RWPE2 (cell line): Measurements from ENCODE around the gene EFNA4.

ENCODE experiments used
- ATAC-seq: fragments of 200-7000 bp; cut with Tn5 transposase; 3 replicates; pipeline ENCODE4 v1.9.1; 2021; ENCODE audit warnings: low read depth
- DNase-seq: peaks from one replicate; pipeline ENCODE4 v3.0.0-alpha.2; 2020; ENCODE audit warnings: low spot score
- H3K27ac ChIP-seq: fragments of 450-650 bp; 2 replicates; pipeline ENCODE4 v1.5.1; 2017; ENCODE audit warnings: mild to moderate bottlenecking; ENCODE audit not compliant: poor library complexity, severe bottlenecking
- H3K27me3 ChIP-seq: fragments of 250-450 bp; sonication (Bioruptor Pico); 2 replicates; pipeline ENCODE4 v1.5.1; 2021; ENCODE audit warnings: mild to moderate bottlenecking, moderate library complexity; ENCODE audit not compliant: insufficient read depth, poor library complexity, severe bottlenecking
- H3K36me3 ChIP-seq: fragments of 250-450 bp; sonication (Bioruptor Pico); 2 replicates; pipeline ENCODE4 v1.5.1; 2020; ENCODE audit warnings: low read depth, mild to moderate bottlenecking, moderate library complexity
- H3K4me1 ChIP-seq: fragments of 250-450 bp; sonication (Bioruptor Pico); 2 replicates; pipeline ENCODE4 v1.5.1; 2021; ENCODE audit warnings: mild to moderate bottlenecking, moderate library complexity; ENCODE audit not compliant: insufficient read depth, poor library complexity, severe bottlenecking
- H3K4me3 ChIP-seq: fragments of 250-450 bp; sonication (Bioruptor Pico); 2 replicates; pipeline ENCODE4 v1.5.1; 2021; ENCODE audit warnings: mild to moderate bottlenecking, moderate library complexity; ENCODE audit not compliant: severe bottlenecking
- H3K9me3 ChIP-seq: fragments of 250-450 bp; sonication (Bioruptor Pico); 2 replicates; pipeline ENCODE4 v1.5.1; 2021; ENCODE audit warnings: mild to moderate bottlenecking, moderate library complexity; ENCODE audit not compliant: severe bottlenecking
- CTCF ChIP-seq: fragments of 450-650 bp; IDR thresholded peaks from one replicate; pipeline ENCODE4 v1.5.1; 2017; ENCODE audit warnings: mild to moderate bottlenecking, moderate library complexity; ENCODE audit not compliant: poor library complexity, severe bottlenecking

Gene EFNA4

GRCh38 chr1:155086128-155086741 lies 22.7 kb downstream of the EFNA4 start:
- peak overlapping the region; percentile 63 for H3K27ac ChIP-seq

GRCh38 chr1:155086856-155087535 lies 23.5 kb downstream of the EFNA4 start:
- ATAC-seq (no peak), DNase-seq (no peak)
- no peaks in the 10 kb centered on the region for H3K9me3 ChIP-seq
- no peak overlapping the region for H3K27ac ChIP-seq
- TF ChIP-seq CTCF = no peak
- peaks cover 14% of the 10 kb centered on the region for H3K4me1 ChIP-seq
- no peaks in the 10 kb centered on the region for H3K36me3 ChIP-seq
- H3K27me3 ChIP-seq = peaks cover 6% of the 10 kb centered on the region
- no peak overlapping the region for H3K4me3 ChIP-seq

More at GRCh38 chr1:155086128-155086741, 22.7 kb downstream of the EFNA4 start:
- no peaks in the 10 kb centered on the region for H3K9me3 ChIP-seq
- peaks cover 13% of the 10 kb centered on the region for H3K27me3 ChIP-seq
- TF ChIP-seq CTCF = peak; percentile 96
- no peaks in the 10 kb centered on the region for H3K36me3 ChIP-seq
- peaks cover 14% of the 10 kb centered on the region for H3K4me1 ChIP-seq
- peak overlapping the region; percentile 56 for H3K4me3 ChIP-seq
- ATAC-seq = no peak
- DNase-seq = peak; percentile 68

GRCh38 chr1:155091071-155092051 lies 27.8 kb downstream of the EFNA4 start:
- Histone ChIP-seq H3K4me3 (no peak overlapping the region), H3K4me1 (no peaks in the 10 kb centered on the region)

GRCh38 chr1:155092131-155092530 lies 28.6 kb downstream of the EFNA4 start:
- ATAC-seq = no peak
- H3K9me3 ChIP-seq = no peaks in the 10 kb centered on the region

More at GRCh38 chr1:155091071-155092051, 27.8 kb downstream of the EFNA4 start:
- H3K27me3 ChIP-seq = no peaks in the 10 kb centered on the region
- H3K9me3 ChIP-seq = no peaks in the 10 kb centered on the region
- TF ChIP-seq CTCF = peak; percentile 95
- H3K27ac ChIP-seq = no peak overlapping the region
- ATAC-seq (peak; percentile 58), DNase-seq (no peak)
- no peaks in the 10 kb centered on the region for H3K36me3 ChIP-seq

More at GRCh38 chr1:155092131-155092530, 28.6 kb downstream of the EFNA4 start:
- no peak for DNase-seq
- Histone ChIP-seq H3K4me1 (no peaks in the 10 kb centered on the region), H3K27ac (no peak overlapping the region), H3K36me3 (no peaks in the 10 kb centered on the region), H3K27me3 (no peaks in the 10 kb centered on the region), H3K4me3 (no peak overlapping the region)
- no peak for TF ChIP-seq CTCF
